Adrenal gland (tissue), 5 donors: ENCODE measurements around the gene CHMP2A.

Source experiments
- POLR2A ChIP-seq, 2 donors: fragments of 450-650 bp; IDR thresholded peaks; one replicate each; pipeline ENCODE4 v1.6.1; 2017; ENCODE audit warnings: antibody characterized with exemption in 2 of 2, mild to moderate bottlenecking in 2 of 2, moderate library complexity in 1 of 2
- TF ChIP-seq, protein P1 (sequence below), 6 experiments: fragments of 450-650 bp in 4 of 6; fragments of 200-600 bp in 2 of 6; sonication (generic) in 1 of 6; IDR thresholded peaks; 1 replicate in 5 of 6; 2 replicates in 1 of 6; pipeline versions ENCODE4 v1.5.1 to v1.8.0; 2016 to 2021; ENCODE audit warnings: antibody characterized with exemption in 6 of 6, mild to moderate bottlenecking in 2 of 6, moderate library complexity in 1 of 6
- donor health status: DM: no; HTN: no; CAD: no.

GRCh38 chr19:58556622-58557220 lies 1.8 kb upstream of the CHMP2A start:
- TF ChIP-seq, protein P1, sequence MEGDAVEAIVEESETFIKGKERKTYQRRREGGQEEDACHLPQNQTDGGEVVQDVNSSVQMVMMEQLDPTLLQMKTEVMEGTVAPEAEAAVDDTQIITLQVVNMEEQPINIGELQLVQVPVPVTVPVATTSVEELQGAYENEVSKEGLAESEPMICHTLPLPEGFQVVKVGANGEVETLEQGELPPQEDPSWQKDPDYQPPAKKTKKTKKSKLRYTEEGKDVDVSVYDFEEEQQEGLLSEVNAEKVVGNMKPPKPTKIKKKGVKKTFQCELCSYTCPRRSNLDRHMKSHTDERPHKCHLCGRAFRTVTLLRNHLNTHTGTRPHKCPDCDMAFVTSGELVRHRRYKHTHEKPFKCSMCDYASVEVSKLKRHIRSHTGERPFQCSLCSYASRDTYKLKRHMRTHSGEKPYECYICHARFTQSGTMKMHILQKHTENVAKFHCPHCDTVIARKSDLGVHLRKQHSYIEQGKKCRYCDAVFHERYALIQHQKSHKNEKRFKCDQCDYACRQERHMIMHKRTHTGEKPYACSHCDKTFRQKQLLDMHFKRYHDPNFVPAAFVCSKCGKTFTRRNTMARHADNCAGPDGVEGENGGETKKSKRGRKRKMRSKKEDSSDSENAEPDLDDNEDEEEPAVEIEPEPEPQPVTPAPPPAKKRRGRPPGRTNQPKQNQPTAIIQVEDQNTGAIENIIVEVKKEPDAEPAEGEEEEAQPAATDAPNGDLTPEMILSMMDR (IDR thresholded peaks at IDR 0.05) = no peak
- TF ChIP-seq POLR2A (IDR thresholded peaks at IDR 0.05) = no peak
